Epithelial cell of proximal tubule (primary cell): ENCODE measurements around the gene C1QTNF8. TPM values are rescaled to one million over a fixed set of nuclear protein-coding genes. Genes with fewer than 3 reads are reported as not detected.

ENCODE experiments used
- DNase-seq: peaks from one replicate; pipeline ENCODE4 v3.0.0-alpha.2; 2011; ENCODE audit warnings: low read depth
- H3K4me3 ChIP-seq: 2 replicates; pipeline ENCODE4 v1.5.1; 2011; ENCODE audit warnings: low read depth, mild to moderate bottlenecking, low read length
- total RNA-seq: library from RNA; depleted of rRNA; stranded (reverse); fragments of >200 nt; gene quantifications from 2 replicates; pipeline ENCODE4 v1.2.3, GENCODE V29; 2015
- TF ChIP-seq, protein P1 (sequence below): conservative IDR thresholded peaks from 2 replicates; pipeline ENCODE4 v1.5.1; 2012; ENCODE audit warnings: low read depth, mild to moderate bottlenecking, low read length

C1QTNF8 gene
- total RNA-seq, 1 donor from 2014 or later = not detected

- TF ChIP-seq, protein P1, sequence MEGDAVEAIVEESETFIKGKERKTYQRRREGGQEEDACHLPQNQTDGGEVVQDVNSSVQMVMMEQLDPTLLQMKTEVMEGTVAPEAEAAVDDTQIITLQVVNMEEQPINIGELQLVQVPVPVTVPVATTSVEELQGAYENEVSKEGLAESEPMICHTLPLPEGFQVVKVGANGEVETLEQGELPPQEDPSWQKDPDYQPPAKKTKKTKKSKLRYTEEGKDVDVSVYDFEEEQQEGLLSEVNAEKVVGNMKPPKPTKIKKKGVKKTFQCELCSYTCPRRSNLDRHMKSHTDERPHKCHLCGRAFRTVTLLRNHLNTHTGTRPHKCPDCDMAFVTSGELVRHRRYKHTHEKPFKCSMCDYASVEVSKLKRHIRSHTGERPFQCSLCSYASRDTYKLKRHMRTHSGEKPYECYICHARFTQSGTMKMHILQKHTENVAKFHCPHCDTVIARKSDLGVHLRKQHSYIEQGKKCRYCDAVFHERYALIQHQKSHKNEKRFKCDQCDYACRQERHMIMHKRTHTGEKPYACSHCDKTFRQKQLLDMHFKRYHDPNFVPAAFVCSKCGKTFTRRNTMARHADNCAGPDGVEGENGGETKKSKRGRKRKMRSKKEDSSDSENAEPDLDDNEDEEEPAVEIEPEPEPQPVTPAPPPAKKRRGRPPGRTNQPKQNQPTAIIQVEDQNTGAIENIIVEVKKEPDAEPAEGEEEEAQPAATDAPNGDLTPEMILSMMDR = no peak
- H3K4me3 ChIP-seq = no peak overlapping the region
Observed at GRCh38 chr16:1098266-1098991, 2.4 kb upstream of the C1QTNF8 start.

GRCh38 chr16:1097800-1098199 lies 1.8 kb upstream of the C1QTNF8 start:
- DNase-seq = no peak
- TF ChIP-seq, protein P1 = no peak
- no peak overlapping the region for H3K4me3 ChIP-seq

More at GRCh38 chr16:1098266-1098991, 2.4 kb upstream of the C1QTNF8 start:
- no peak for DNase-seq

- no peak for DNase-seq
- TF ChIP-seq, protein P1 = no peak
- H3K4me3 ChIP-seq = no peak overlapping the region
Observed at GRCh38 chr16:1097156-1097555, 1.1 kb upstream of the C1QTNF8 start.

GRCh38 chr16:1095450-1096168 lies 435 bp downstream of the C1QTNF8 start:
- TF ChIP-seq, protein P1 = peak; percentile 11
- no peak for DNase-seq
- H3K4me3 ChIP-seq = no peak overlapping the region

- TF ChIP-seq, protein P1 = no peak
- H3K4me3 ChIP-seq = no peak overlapping the region
- DNase-seq = no peak
Observed at GRCh38 chr16:1094601-1095449, 1.2 kb downstream of the C1QTNF8 start.

DNA sequence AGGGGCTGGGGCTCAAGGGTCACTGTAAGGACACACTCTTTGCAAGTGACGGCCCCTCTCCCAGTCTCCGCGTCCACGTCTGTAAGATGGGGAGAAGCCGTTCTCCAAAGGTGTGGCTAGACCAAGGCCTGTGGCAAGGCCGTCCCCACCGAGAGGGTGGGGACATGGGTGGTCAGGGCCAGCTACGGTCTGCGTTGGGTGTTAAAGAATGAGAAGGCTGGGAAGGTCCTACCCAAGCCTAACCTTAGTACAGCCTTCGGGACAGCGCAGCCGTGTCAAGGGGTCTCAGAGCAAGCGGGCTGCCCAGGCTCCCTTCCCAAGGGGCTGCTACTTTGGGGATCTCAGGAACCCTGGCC lies 1.9 kb downstream of the C1QTNF8 start:
- DNase-seq = no peak
- TF ChIP-seq, protein P1 = no peak
- H3K4me3 ChIP-seq = no peak overlapping the region
